Right ventricle myocardium inferior (tissue), 1 donor: ENCODE data around the gene PLCB4. TPM values are rescaled to one million over a fixed set of nuclear protein-coding genes. Genes with fewer than 3 reads are reported as not detected.
"Not testable (repeated sequence)": the region's sequence is repeated elsewhere in the genome, so short reads cannot be mapped to it uniquely, and the experiment has no call there.

Experiments used
- ATAC-seq: fragments of 200-7000 bp; cut with Tn5 transposase; one replicate; pipeline ENCODE4 v1.9.1; 2020; ENCODE audit warnings: mild to moderate bottlenecking, moderate library complexity
- DNase-seq: peaks from one replicate; pipeline ENCODE4 v3.0.0; 2021; ENCODE audit errors: missing footprints
- intact Hi-C: fragments of 100-400 bp; cut with DNase I; formaldehyde crosslinking; loops from one replicate; pipeline ENCODE4 v1.11.0; 2022
- long read RNA-seq: library from polyadenylated mRNA; unstranded; transcript quantifications from one replicate; pipeline ENCODE4 v2.0.0, GENCODE V29; 2021
- total RNA-seq: library from RNA; stranded (reverse); fragmentation: NEBNext Ultra II Directional; extraction: Animal tissue kit (Norgen Biotek cat#: 25700); gene quantifications from one replicate; pipeline ENCODE4 v1.2.1, GENCODE V29; 2021
- donor health status: DM: no; HTN: yes; CAD: no; lungs with severe emphysema.

PLCB4 gene
- total RNA-seq = 27.7 TPM
- long read RNA-seq, full-length matches to known transcripts = 1 of 2 reads
- long read RNA-seq, partial matches to known transcripts = 1 of 2 reads
- long read RNA-seq, other reads (novel, unspliced or antisense) = 0 of 2 reads

- DNase-seq (peak; percentile 76), ATAC-seq (peak; percentile 31)
- intact Hi-C loops = loop anchor here (2.0 to 5.0 kb wide), 4 partner anchors 44 to 277 kb away; no protein-coding TSS in a partner anchor
Measured at GRCh38 chr20:9068841-9069663, at the start of gene PLCB4. TSS of gene PLCB4 (plus strand) at chr20:9069087. CDS start at chr20:9307815, 238,728 bp downstream.

GRCh38 chr20:9019833-9020232 is 49.1 kb upstream of the PLCB4 start:
- intact Hi-C loops = no loop called here
- ATAC-seq = no peak
- no peak for DNase-seq

- ATAC-seq = no peak
- intact Hi-C loops = no loop called here
- no peak for DNase-seq
Measured at GRCh38 chr20:9021216-9021615, 47.7 kb upstream of the PLCB4 start.

GRCh38 chr20:9021699-9022098 is 47.2 kb upstream of the PLCB4 start:
- ATAC-seq (peak; percentile 89), DNase-seq (no peak)
- intact Hi-C loops = no loop called here

GRCh38 chr20:9022376-9022775 is 46.5 kb upstream of the PLCB4 start:
- intact Hi-C loops = no loop called here
- DNase-seq (no peak), ATAC-seq (peak; percentile 56)

- intact Hi-C loops = no loop called here
- DNase-seq = no peak
- no peak for ATAC-seq
Measured at GRCh38 chr20:9024606-9025005, 44.3 kb upstream of the PLCB4 start.

- DNase-seq (no peak), ATAC-seq (no peak)
- intact Hi-C loops = no loop called here
Measured at GRCh38 chr20:9025011-9025410, 43.9 kb upstream of the PLCB4 start.

GRCh38 chr20:9025643-9026042 is 43.2 kb upstream of the PLCB4 start:
- DNase-seq (no peak), ATAC-seq (no peak)
- intact Hi-C loops = no loop called here

- no peak for DNase-seq
- no peak for ATAC-seq
- intact Hi-C loops = no loop called here
Measured at GRCh38 chr20:9027626-9028025, 41.3 kb upstream of the PLCB4 start.

- no peak for ATAC-seq
- DNase-seq = no peak
- intact Hi-C loops = no loop called here
Measured at GRCh38 chr20:9028419-9028818, 40.5 kb upstream of the PLCB4 start.

GRCh38 chr20:9031991-9032390 is 36.9 kb upstream of the PLCB4 start:
- ATAC-seq = no peak
- intact Hi-C loops = no loop called here

GRCh38 chr20:9032758-9033157 is 36.1 kb upstream of the PLCB4 start:
- ATAC-seq (no peak), DNase-seq (no peak)
- intact Hi-C loops = no loop called here

More at GRCh38 chr20:9031991-9032390, 36.9 kb upstream of the PLCB4 start:
- DNase-seq = no peak

GRCh38 chr20:9035126-9035525 is 33.8 kb upstream of the PLCB4 start:
- peak; percentile 59 for ATAC-seq
- intact Hi-C loops = no loop called here
- no peak for DNase-seq

- ATAC-seq (no peak), DNase-seq (no peak)
- intact Hi-C loops = no loop called here
Measured at GRCh38 chr20:9036593-9036992, 32.3 kb upstream of the PLCB4 start.

GRCh38 chr20:9038791-9039535 is 29.9 kb upstream of the PLCB4 start:
- ATAC-seq (no peak), DNase-seq (no peak)
- intact Hi-C loops = no loop called here

- ATAC-seq (no peak), DNase-seq (no peak)
- intact Hi-C loops = no loop called here
Measured at GRCh38 chr20:9040863-9041524, 27.9 kb upstream of the PLCB4 start.

GRCh38 chr20:9043364-9043763 is 25.5 kb upstream of the PLCB4 start:
- intact Hi-C loops = no loop called here
- ATAC-seq (no peak), DNase-seq (no peak)

- DNase-seq, intact Hi-C loops, ATAC-seq: not testable (repeated sequence)
Measured at GRCh38 chr20:9047928-9048327, 21.0 kb upstream of the PLCB4 start.

GRCh38 chr20:9051508-9051907 is 17.4 kb upstream of the PLCB4 start:
- DNase-seq (no peak), ATAC-seq (no peak)
- intact Hi-C loops = no loop called here
